ENCODE measurements around the gene MIPEP.

DNA sequence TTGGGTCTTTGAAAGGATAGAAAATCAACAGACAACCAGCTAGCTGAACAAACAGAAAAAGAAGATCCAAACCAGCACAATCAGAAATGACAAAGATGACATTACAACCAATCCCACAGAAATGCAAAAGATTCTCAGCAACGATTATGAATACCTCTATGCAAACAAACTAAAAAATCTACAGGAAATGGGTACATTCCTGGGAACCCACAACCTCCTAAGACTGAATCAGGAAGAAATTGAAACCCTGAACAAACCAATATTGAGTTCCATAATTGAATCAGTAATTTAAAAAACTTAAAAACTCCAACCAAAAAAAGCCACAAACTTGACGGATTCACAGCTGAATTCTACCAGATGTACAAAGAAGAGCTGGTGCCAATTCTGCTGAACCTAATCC lies 29.0 kb upstream of the MIPEP start:
- TF ChIP-seq, protein P1, sequence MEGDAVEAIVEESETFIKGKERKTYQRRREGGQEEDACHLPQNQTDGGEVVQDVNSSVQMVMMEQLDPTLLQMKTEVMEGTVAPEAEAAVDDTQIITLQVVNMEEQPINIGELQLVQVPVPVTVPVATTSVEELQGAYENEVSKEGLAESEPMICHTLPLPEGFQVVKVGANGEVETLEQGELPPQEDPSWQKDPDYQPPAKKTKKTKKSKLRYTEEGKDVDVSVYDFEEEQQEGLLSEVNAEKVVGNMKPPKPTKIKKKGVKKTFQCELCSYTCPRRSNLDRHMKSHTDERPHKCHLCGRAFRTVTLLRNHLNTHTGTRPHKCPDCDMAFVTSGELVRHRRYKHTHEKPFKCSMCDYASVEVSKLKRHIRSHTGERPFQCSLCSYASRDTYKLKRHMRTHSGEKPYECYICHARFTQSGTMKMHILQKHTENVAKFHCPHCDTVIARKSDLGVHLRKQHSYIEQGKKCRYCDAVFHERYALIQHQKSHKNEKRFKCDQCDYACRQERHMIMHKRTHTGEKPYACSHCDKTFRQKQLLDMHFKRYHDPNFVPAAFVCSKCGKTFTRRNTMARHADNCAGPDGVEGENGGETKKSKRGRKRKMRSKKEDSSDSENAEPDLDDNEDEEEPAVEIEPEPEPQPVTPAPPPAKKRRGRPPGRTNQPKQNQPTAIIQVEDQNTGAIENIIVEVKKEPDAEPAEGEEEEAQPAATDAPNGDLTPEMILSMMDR (conservative IDR thresholded peaks at IDR 0.05 in 1 of 2, IDR thresholded peaks at IDR 0.05 in 1 of 2; ENCODE audit: low read depth in 1 of 2, low read length in 2 of 2), result no peak
- TF ChIP-seq EZH2 (IDR thresholded peaks at IDR 0.05; ENCODE audit: low read length, missing control alignments), result no peak
